H9 (cell line): ENCODE measurements around the gene OR2AG2. TPM values are rescaled to one million over a fixed set of nuclear protein-coding genes. Genes with fewer than 3 reads are reported as not detected.

Source experiments
- DNase-seq: peaks from one replicate; pipeline ENCODE4 v3.0.0-alpha.2; 2017
- H2AFZ ChIP-seq: one replicate; pipeline ENCODE4 v1.6.1; 2013; ENCODE audit warnings: mild to moderate bottlenecking, low read length, control low read depth, moderate library complexity
- H2AK5ac ChIP-seq: 2 replicates; pipeline ENCODE4 v1.6.1; 2013; ENCODE audit warnings: low read length, control low read depth, mixed read lengths; ENCODE audit not compliant: insufficient read length
- H2BK120ac ChIP-seq: one replicate; pipeline ENCODE4 v1.6.1; 2013; ENCODE audit warnings: low read depth, mild to moderate bottlenecking, low read length, control low read depth, inconsistent platforms; ENCODE audit not compliant: poor library complexity, severe bottlenecking
- H2BK12ac ChIP-seq: 2 replicates; pipeline ENCODE4 v1.6.1; 2013; ENCODE audit warnings: low read length, control low read depth, mixed read lengths, low read depth; ENCODE audit not compliant: insufficient read length
- H2BK15ac ChIP-seq: 2 replicates; pipeline ENCODE4 v1.6.1; 2013; ENCODE audit warnings: low read depth, low read length, control low read depth
- H2BK20ac ChIP-seq: one replicate; pipeline ENCODE4 v1.6.1; 2013; ENCODE audit warnings: low read depth, mild to moderate bottlenecking, low read length, control low read depth, inconsistent platforms; ENCODE audit not compliant: poor library complexity, severe bottlenecking
- H2BK5ac ChIP-seq: 2 replicates; pipeline ENCODE4 v1.6.1; 2013; ENCODE audit warnings: low read length, control low read depth, mixed read lengths; ENCODE audit not compliant: insufficient read length
- H3K14ac ChIP-seq: 2 replicates; pipeline ENCODE4 v1.6.1; 2013; ENCODE audit warnings: low read length, control low read depth; ENCODE audit not compliant: insufficient read depth
- H3K18ac ChIP-seq: 2 replicates; pipeline ENCODE4 v1.6.1; 2013; ENCODE audit warnings: low read depth, mild to moderate bottlenecking, mixed read lengths, low read length, control low read depth; ENCODE audit not compliant: insufficient read length
- H3K23ac ChIP-seq: 2 replicates; pipeline ENCODE4 v1.6.1; 2013; ENCODE audit warnings: low read length, control low read depth, mixed read lengths, low read depth; ENCODE audit not compliant: insufficient read length
- H3K23me2 ChIP-seq: 2 replicates; pipeline ENCODE4 v1.6.1; 2013; ENCODE audit warnings: low read depth, mild to moderate bottlenecking, mixed read lengths, low read length, control low read depth; ENCODE audit not compliant: insufficient read length, poor library complexity, severe bottlenecking
- H3K27ac ChIP-seq: 2 replicates; pipeline ENCODE4 v1.5.1; 2013; ENCODE audit warnings: low read length, control low read depth, mixed read lengths, low read depth; ENCODE audit not compliant: insufficient read length
- H3K27me3 ChIP-seq: 2 replicates; pipeline ENCODE4 v1.6.1; 2013; ENCODE audit warnings: low read length, control low read depth, inconsistent platforms; ENCODE audit not compliant: insufficient read depth
- H3K4ac ChIP-seq: 2 replicates; pipeline ENCODE4 v1.6.1; 2013; ENCODE audit warnings: low read depth, mild to moderate bottlenecking, control low read depth, inconsistent platforms, low read length, moderate library complexity
- H3K4me1 ChIP-seq: 2 replicates; pipeline ENCODE4 v1.6.1; 2013; ENCODE audit warnings: low read length, control low read depth, inconsistent platforms; ENCODE audit not compliant: insufficient read depth
- H3K4me2 ChIP-seq: 2 replicates; pipeline ENCODE4 v1.6.1; 2013; ENCODE audit warnings: low read length, control low read depth, mixed read lengths; ENCODE audit not compliant: insufficient read length, insufficient read depth
- H3K56ac ChIP-seq: 2 replicates; pipeline ENCODE4 v1.6.1; 2013; ENCODE audit warnings: low read depth, mild to moderate bottlenecking, mixed read lengths, low read length, control low read depth; ENCODE audit not compliant: insufficient read length
- H3K79me1 ChIP-seq: 2 replicates; pipeline ENCODE4 v1.6.1; 2013; ENCODE audit warnings: low read depth, mild to moderate bottlenecking, moderate library complexity, low read length, control low read depth, inconsistent platforms; ENCODE audit not compliant: insufficient read depth, poor library complexity, severe bottlenecking
- H3K79me2 ChIP-seq: 2 replicates; pipeline ENCODE4 v1.6.1; 2013; ENCODE audit warnings: low read length, control low read depth, inconsistent platforms; ENCODE audit not compliant: insufficient read depth
- H3K9ac ChIP-seq: 2 replicates; pipeline ENCODE4 v1.6.1; 2013; ENCODE audit warnings: low read length, control low read depth, mixed read lengths; ENCODE audit not compliant: insufficient read length; ENCODE audit errors: extremely low read depth
- H3K9me3 ChIP-seq: one replicate; pipeline ENCODE4 v1.6.1; 2013; ENCODE audit warnings: low read depth, low read length, inconsistent platforms; ENCODE audit not compliant: control insufficient read depth
- H3T11ph ChIP-seq: one replicate; pipeline ENCODE4 v1.6.1; 2013; ENCODE audit warnings: mild to moderate bottlenecking, low read length, control low read depth, inconsistent platforms
- H4K20me1 ChIP-seq: one replicate; pipeline ENCODE4 v1.6.1; 2013; ENCODE audit not compliant: control insufficient read depth, insufficient read length, insufficient read depth
- H4K5ac ChIP-seq: 2 replicates; pipeline ENCODE4 v1.6.1; 2013; ENCODE audit warnings: low read depth, mild to moderate bottlenecking, mixed read lengths, low read length, control low read depth; ENCODE audit not compliant: insufficient read length
- H4K8ac ChIP-seq: replicated peaks from 2 replicates; pipeline ENCODE4 v1.6.1; 2013; ENCODE audit warnings: low read length, control low read depth, mixed read lengths, low read depth; ENCODE audit not compliant: insufficient read length
- H4K91ac ChIP-seq: 2 replicates; pipeline ENCODE4 v1.6.1; 2013; ENCODE audit warnings: low read depth, mild to moderate bottlenecking, moderate library complexity, mixed read lengths, low read length, control low read depth; ENCODE audit not compliant: insufficient read length
- H3K27ac Mint-ChIP-seq, 3 experiments: 2 replicates in 2 of 3; 3 replicates in 1 of 3; pipeline ENCODE4 v1.8.0; 2020 to 2021; ENCODE audit warnings: mixed read lengths in 3 of 3, mild to moderate bottlenecking in 1 of 3, moderate library complexity in 1 of 3
- H3K27me3 Mint-ChIP-seq: 2 replicates; pipeline ENCODE4 v1.8.0; 2021; ENCODE audit warnings: low read depth, mild to moderate bottlenecking, moderate library complexity, mixed read lengths
- H3K36me3 Mint-ChIP-seq, 3 experiments: 2 replicates in 2 of 3; 3 replicates in 1 of 3; pipeline ENCODE4 v1.8.0; 2020 to 2021; ENCODE audit warnings: low read depth in 3 of 3, mixed read lengths in 3 of 3; ENCODE audit not compliant: insufficient read depth in 1 of 3
- H3K4me1 Mint-ChIP-seq, 2 experiments: 2 replicates each; pipeline ENCODE4 v1.8.0; 2020; ENCODE audit warnings: mixed read lengths in 2 of 2
- H3K4me3 Mint-ChIP-seq, 2 experiments: 2 replicates in 1 of 2; 3 replicates in 1 of 2; pipeline ENCODE4 v1.8.0; 2020 to 2021; ENCODE audit warnings: mild to moderate bottlenecking in 2 of 2, mixed read lengths in 2 of 2, moderate library complexity in 1 of 2
- H3K9me3 Mint-ChIP-seq, 2 experiments: 2 replicates in 1 of 2; 3 replicates in 1 of 2; pipeline ENCODE4 v1.8.0; 2020; ENCODE audit warnings: mild to moderate bottlenecking in 2 of 2, mixed read lengths in 2 of 2, moderate library complexity in 1 of 2
- CTCF ChIP-seq: fragments of 200-600 bp; sonication (generic); conservative IDR thresholded peaks from 3 replicates; pipeline ENCODE4 v1.8.0; 2021; ENCODE audit warnings: antibody characterized with exemption, mild to moderate bottlenecking
- WGBS: extraction: QIAGEN DNeasy Blood & Tissue Kit; methylation state at CpG from one replicate; pipeline ENCODE4 v1.1.7; 2013; ENCODE audit warnings: missing lambda C conversion rate, low lambda C conversion rate, mixed read lengths; ENCODE audit not compliant: insufficient read length; ENCODE audit errors: extremely low coverage; 5-methylcytosine and 5-hydroxymethylcytosine counted together
- total RNA-seq: library from RNA; stranded (reverse); gene quantifications from 2 replicates; pipeline ENCODE4 v1.2.1, GENCODE V29; 2021

The OR2AG2 gene
- total RNA-seq, 1 experiment from 2014 or later = 0.33 TPM

GRCh38 chr11:6746086-6746618 lies 25.6 kb downstream of the OR2AG2 start:
- Histone ChIP-seq H4K20me1 (no peaks in the 10 kb centered on the region), H3K23me2 (no peaks in the 10 kb centered on the region), H3K27me3 (no peaks in the 10 kb centered on the region), H3K9ac (no peak overlapping the region), H3K14ac (no peak overlapping the region), H3K23ac (no peak overlapping the region), H4K8ac (no peak overlapping the region), H2BK120ac (no peak overlapping the region), H4K91ac (no peak overlapping the region), H3K27ac (no peak overlapping the region), H3K4ac (no peak overlapping the region), H3K79me1 (no peaks in the 10 kb centered on the region), H3K56ac (no peak overlapping the region), H3K4me2 (no peak overlapping the region), H2AK5ac (no peak overlapping the region), H2BK12ac (no peak overlapping the region), H2BK20ac (no peak overlapping the region), H3K18ac (no peak overlapping the region), H4K5ac (no peak overlapping the region), H2AFZ (no peak overlapping the region), H3T11ph (no peak overlapping the region), H3K9me3 (no peaks in the 10 kb centered on the region), H2BK5ac (no peak overlapping the region), H3K4me1 (no peaks in the 10 kb centered on the region), H2BK15ac (no peak overlapping the region), H3K79me2 (no peaks in the 10 kb centered on the region)
- Mint-ChIP-seq H3K36me3 (no peaks in the 10 kb centered on the region), H3K4me1 (no peaks in the 10 kb centered on the region), H3K27ac (no peak overlapping the region), H3K27me3 (no peaks in the 10 kb centered on the region), H3K9me3 (no peaks in the 10 kb centered on the region; a peak in 1 of 5 replicates), H3K4me3 (no peak overlapping the region)
- WGBS = no CpG with 5 or more reads among the region's 5 CpGs
- no peak for DNase-seq
- no peak for TF ChIP-seq CTCF
